NB4 (cell line): ENCODE measurements around the gene CSRNP3.

Experiments used
- DNase-seq: peaks from one replicate; pipeline ENCODE4 v3.0.0; 2010; ENCODE audit warnings: low read depth
- H3K4me3 ChIP-seq: one replicate; pipeline ENCODE4 v1.5.1; 2011; ENCODE audit warnings: mild to moderate bottlenecking, low read depth, low read length, moderate library complexity
- MYC ChIP-seq: IDR thresholded peaks from 2 replicates; pipeline ENCODE4 v1.6.1; 2011; ENCODE audit warnings: low read depth, low read length
- POLR2A ChIP-seq: IDR thresholded peaks from 2 replicates; pipeline ENCODE4 v1.6.1; 2011; ENCODE audit warnings: mild to moderate bottlenecking; ENCODE audit not compliant: insufficient read length; ENCODE audit errors: extremely low read depth
- TF ChIP-seq, protein P1 (sequence below): IDR thresholded peaks from 2 replicates; pipeline ENCODE4 v1.6.1; 2011; ENCODE audit warnings: low read depth, low read length
- TF ChIP-seq, protein P2 (sequence below): IDR thresholded peaks from one replicate; pipeline ENCODE4 v1.5.1; 2012; ENCODE audit warnings: low read depth, low read length

The CSRNP3 gene

DNA sequence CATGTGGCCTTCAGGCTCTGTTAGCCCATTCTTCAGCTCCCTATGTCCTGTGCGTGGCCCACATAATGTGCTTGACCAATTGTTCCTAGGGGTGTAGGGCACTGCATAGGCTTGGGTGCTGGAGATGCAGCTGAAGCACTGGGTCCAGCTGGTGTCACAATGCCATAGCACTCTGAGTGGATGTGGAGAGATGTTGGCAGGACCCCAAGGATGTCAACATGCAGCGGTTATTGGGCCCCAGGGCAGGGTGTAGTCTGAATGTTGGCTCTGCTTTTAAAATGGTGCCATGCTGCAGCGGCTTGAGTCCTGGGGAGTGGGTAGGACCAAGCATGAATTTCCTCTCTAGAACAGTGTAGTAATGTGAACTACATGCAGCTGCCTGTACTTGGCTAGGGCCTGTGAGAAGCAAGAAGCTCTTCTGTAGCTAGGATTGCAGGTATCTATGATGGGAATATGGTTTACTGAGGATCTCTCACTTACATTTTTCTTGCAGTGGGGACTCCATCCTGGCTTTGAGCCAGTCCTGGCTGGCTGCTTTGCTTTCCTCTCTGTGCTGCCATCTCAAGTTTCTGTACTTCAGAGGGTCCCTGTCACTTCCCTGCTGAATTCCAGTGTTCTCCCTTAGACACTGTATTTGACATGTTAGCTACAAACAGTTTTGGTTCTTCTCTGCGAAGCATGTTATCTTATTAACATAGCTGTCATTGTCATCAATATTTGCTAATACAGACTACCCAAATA lies 148.4 kb downstream of the CSRNP3 start:
- TF ChIP-seq, protein P1, sequence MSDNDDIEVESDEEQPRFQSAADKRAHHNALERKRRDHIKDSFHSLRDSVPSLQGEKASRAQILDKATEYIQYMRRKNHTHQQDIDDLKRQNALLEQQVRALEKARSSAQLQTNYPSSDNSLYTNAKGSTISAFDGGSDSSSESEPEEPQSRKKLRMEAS: no peak
- TF ChIP-seq POLR2A: no peak
- TF ChIP-seq, protein P2, sequence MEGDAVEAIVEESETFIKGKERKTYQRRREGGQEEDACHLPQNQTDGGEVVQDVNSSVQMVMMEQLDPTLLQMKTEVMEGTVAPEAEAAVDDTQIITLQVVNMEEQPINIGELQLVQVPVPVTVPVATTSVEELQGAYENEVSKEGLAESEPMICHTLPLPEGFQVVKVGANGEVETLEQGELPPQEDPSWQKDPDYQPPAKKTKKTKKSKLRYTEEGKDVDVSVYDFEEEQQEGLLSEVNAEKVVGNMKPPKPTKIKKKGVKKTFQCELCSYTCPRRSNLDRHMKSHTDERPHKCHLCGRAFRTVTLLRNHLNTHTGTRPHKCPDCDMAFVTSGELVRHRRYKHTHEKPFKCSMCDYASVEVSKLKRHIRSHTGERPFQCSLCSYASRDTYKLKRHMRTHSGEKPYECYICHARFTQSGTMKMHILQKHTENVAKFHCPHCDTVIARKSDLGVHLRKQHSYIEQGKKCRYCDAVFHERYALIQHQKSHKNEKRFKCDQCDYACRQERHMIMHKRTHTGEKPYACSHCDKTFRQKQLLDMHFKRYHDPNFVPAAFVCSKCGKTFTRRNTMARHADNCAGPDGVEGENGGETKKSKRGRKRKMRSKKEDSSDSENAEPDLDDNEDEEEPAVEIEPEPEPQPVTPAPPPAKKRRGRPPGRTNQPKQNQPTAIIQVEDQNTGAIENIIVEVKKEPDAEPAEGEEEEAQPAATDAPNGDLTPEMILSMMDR: no peak
- no peak for DNase-seq
- no peak overlapping the region for H3K4me3 ChIP-seq

DNA sequence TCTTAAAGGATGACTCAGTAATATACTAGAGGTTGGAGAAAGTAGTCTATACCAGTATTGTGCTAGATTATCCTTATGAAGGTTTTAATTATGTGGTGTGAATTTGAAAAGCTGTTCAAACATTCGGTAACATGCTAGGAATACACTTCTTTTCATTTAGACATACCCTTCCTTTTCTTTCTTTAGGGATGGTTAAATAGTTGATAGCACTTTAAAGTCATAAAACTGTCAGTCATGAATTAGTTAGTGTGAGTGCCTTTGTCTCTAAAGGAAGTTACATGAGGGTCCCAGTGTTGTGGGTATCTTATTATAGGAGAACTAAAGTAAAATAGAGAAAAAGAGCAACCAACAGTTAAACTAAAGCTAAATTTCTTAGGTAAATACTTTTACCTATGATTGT lies 149.3 kb downstream of the CSRNP3 start:
- no peak overlapping the region for H3K4me3 ChIP-seq
- DNase-seq: no peak
- TF ChIP-seq, protein P2: no peak
- TF ChIP-seq MYC (no peak), POLR2A (no peak)
- TF ChIP-seq, protein P1: no peak

DNA sequence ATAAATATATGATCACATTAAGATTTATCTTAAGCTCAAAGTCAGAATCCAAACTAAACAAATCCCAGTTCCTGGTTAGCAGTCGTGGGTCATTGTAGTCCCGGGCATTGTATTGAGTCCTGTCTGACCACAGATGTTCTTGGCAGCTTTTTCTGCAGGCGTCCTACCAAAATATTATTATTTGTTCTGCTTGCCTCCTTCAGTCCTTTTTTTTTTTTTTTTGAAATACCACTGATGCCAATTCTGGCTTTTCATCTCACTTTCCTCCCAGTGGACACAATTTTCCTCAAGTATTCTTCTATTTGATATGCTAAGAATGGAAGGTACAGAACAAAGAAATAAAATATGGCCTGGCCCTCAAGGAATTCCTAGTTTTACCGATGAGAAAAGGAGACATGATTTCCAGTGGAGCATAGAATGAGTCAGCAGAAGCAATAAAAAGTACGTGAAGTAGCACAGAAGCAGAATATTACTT lies 151.6 kb downstream of the CSRNP3 start:
- TF ChIP-seq POLR2A (no peak), MYC (no peak)
- TF ChIP-seq, protein P1: no peak
- TF ChIP-seq, protein P2: no peak
- no peak for DNase-seq
- H3K4me3 ChIP-seq: no peak overlapping the region

DNA sequence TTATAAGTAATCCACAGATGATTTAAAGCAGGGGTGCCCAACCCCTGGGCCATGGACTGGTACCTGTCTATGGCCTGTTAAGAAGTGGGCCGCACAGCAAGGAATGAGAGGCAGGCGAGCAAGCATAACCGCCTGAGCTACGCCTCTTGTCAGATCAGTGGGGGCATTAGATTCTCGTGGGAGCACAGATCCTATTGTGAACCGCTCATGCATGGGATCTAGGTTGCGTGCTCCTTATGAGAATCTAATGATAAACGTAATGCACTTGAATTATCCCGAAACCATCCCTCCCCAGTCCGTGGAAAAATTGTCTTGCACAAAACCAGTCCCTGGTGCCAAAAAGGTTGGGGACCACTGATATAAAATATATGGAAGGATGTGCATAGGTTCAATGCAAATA lies 153.7 kb downstream of the CSRNP3 start:
- H3K4me3 ChIP-seq: no peak overlapping the region
- TF ChIP-seq MYC (no peak), POLR2A (no peak)
- TF ChIP-seq, protein P1: no peak
- DNase-seq: no peak

DNA sequence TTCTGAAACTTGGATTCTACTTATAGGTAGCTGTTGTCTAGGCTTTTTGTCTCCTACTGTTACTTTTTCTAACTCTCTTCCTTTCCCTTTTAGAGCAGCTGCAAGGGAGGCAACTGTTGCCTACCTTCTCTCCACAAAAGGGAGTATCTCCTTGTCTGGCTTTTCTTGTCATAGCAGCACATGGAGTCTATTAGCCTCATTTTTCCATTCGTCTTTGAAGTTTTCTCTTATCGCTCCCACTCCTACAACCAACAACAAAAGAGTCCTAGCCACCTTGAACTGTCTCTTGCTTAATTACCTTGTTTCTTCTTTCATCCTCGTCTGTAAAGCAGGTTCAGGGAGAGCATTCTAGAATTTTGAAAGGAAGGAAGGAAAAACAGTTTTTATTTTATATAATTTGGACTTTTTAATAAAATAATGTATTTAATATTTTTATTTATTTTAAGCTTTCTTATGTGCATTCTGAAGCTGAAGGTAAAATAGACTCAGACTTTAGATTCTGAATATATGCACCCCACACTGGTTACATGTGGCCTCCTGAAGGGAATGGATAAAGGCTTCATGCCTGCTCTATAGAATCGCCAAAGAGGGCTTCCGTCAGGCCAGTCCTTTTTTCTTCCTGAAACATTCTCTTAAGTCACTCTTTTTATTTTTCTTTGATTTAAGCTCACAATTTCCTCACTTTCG lies 154.4 kb downstream of the CSRNP3 start:
- no peak for DNase-seq
- H3K4me3 ChIP-seq: no peak overlapping the region
- TF ChIP-seq, protein P2: no peak
- TF ChIP-seq POLR2A: no peak
- TF ChIP-seq, protein P1: no peak
- TF ChIP-seq MYC: no peak

DNA sequence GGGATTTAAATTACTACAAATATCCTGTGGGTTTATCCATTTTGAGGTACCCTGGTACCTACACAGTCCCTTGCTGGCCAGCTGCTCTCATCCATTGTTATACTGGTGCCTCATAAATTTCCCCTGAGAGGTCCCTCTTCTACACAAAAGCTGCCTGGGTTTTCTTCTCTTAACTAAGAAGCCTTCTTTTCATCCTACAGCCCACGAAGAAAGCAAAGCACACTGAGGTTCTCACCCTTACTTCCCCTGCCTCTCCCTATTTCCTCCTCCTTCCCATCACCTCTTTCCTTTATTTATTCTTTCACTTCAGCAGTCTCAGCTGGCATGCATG lies 154.9 kb downstream of the CSRNP3 start:
- no peak for DNase-seq
- TF ChIP-seq, protein P2: no peak
- TF ChIP-seq MYC: no peak
- no peak for TF ChIP-seq POLR2A
- TF ChIP-seq, protein P1: no peak
- H3K4me3 ChIP-seq: no peak overlapping the region
